OCI-LY3 (cell line): ENCODE results near the gene KIF3A.

Experiments
- H2AFZ ChIP-seq: fragments of 200-600, 300-600 bp; shearing (Covaris generic); 2 replicates; pipeline ENCODE4 v1.6.0; 2014; ENCODE audit warnings: antibody characterized with exemption, low read depth, low read length
- H3K27ac ChIP-seq: fragments of 200-600, 300-600 bp; sonication (generic); 2 replicates; pipeline ENCODE4 v1.5.1; 2014; ENCODE audit warnings: mild to moderate bottlenecking, low read length, moderate library complexity, mixed read lengths
- H3K27me3 ChIP-seq: fragments of 200-600, 300-600 bp; sonication (generic); 2 replicates; pipeline ENCODE4 v1.6.1; 2014; ENCODE audit warnings: low read depth, low read length, mixed read lengths
- H3K36me3 ChIP-seq: fragments of 200-600, 300-600 bp; sonication (generic); replicated peaks from 2 replicates; pipeline ENCODE3; 2014; ENCODE audit warnings: low read depth, low read length, mixed read lengths
- H3K4me1 ChIP-seq: fragments of 300-600, 200-600 bp; sonication (generic); 2 replicates; pipeline ENCODE4 v1.6.1; 2014; ENCODE audit warnings: low read length, mixed read lengths
- H3K4me2 ChIP-seq: fragments of 200-600, 300-600 bp; sonication (generic); 2 replicates; pipeline ENCODE4 v1.6.1; 2014; ENCODE audit warnings: low read length, mixed read lengths
- H3K4me3 ChIP-seq: fragments of 300-600, 200-600 bp; sonication (generic); 2 replicates; pipeline ENCODE4 v1.5.1; 2014; ENCODE audit warnings: antibody characterized with exemption, mild to moderate bottlenecking, low read length, moderate library complexity
- H3K79me2 ChIP-seq: fragments of 300-600, 200-600 bp; shearing (Covaris generic); 2 replicates; pipeline ENCODE4 v1.6.1; 2014; ENCODE audit warnings: mild to moderate bottlenecking, low read length, mixed read lengths
- H3K9ac ChIP-seq: fragments of 300-600, 200-600 bp; shearing (Covaris generic); 2 replicates; pipeline ENCODE4 v1.6.0; 2014; ENCODE audit warnings: mild to moderate bottlenecking, low read length, moderate library complexity
- H3K9me3 ChIP-seq: fragments of 200-600, 300-600 bp; shearing (Covaris generic); 2 replicates; pipeline ENCODE4 v1.6.1; 2014; ENCODE audit warnings: low read length, mixed read lengths; ENCODE audit not compliant: insufficient read depth
- H4K20me1 ChIP-seq: fragments of 200-600, 300-600 bp; sonication (generic); 2 replicates; pipeline ENCODE4 v1.6.1; 2016; ENCODE audit warnings: low read length, mixed read lengths; ENCODE audit not compliant: insufficient read depth
- CTCF ChIP-seq: fragments of 200-600, 300-600 bp; sonication (generic); IDR thresholded peaks from 2 replicates; pipeline ENCODE4 v1.5.1; 2014; ENCODE audit warnings: antibody characterized with exemption, low read length, low read depth
- EZH2phosphoT487 ChIP-seq: fragments of 200-600 bp; shearing (Covaris generic); IDR thresholded peaks from 2 replicates; pipeline ENCODE4 v1.6.1; 2018; ENCODE audit warnings: antibody characterized with exemption, mixed run types, low read depth

KIF3A gene

GRCh38 chr5:132746592-132746953 lies 9.2 kb upstream of the KIF3A start:
- H3K9ac ChIP-seq: no peak overlapping the region
- H3K4me1 ChIP-seq: peaks cover 9% of the 10 kb centered on the region
- no peaks in the 10 kb centered on the region for H3K79me2 ChIP-seq
- H3K4me2 ChIP-seq: peak overlapping the region; percentile 52; the same call in 1 of the 2 replicates
- peaks cover 8% of the 10 kb centered on the region for H3K27me3 ChIP-seq
- H3K27ac ChIP-seq: no peak overlapping the region
- no peaks in the 10 kb centered on the region for H4K20me1 ChIP-seq
- peak overlapping the region; percentile 62 for H3K4me3 ChIP-seq
- no peak overlapping the region for H2AFZ ChIP-seq
- H3K9me3 ChIP-seq: no peaks in the 10 kb centered on the region
- TF ChIP-seq CTCF (no peak), EZH2phosphoT487 (no peak)
- H3K36me3 ChIP-seq: no peaks in the 10 kb centered on the region

GRCh38 chr5:132744659-132745058 lies 7.3 kb upstream of the KIF3A start:
- no peak overlapping the region for H2AFZ ChIP-seq
- H3K4me3 ChIP-seq: no peak overlapping the region
- H3K36me3 ChIP-seq: no peaks in the 10 kb centered on the region
- H3K4me2 ChIP-seq: no peak overlapping the region
- no peaks in the 10 kb centered on the region for H3K4me1 ChIP-seq
- no peak overlapping the region for H3K9ac ChIP-seq
- no peaks in the 10 kb centered on the region for H4K20me1 ChIP-seq
- H3K27me3 ChIP-seq: peaks cover 8% of the 10 kb centered on the region
- no peaks in the 10 kb centered on the region for H3K79me2 ChIP-seq
- no peak overlapping the region for H3K27ac ChIP-seq
- TF ChIP-seq CTCF: no peak
- TF ChIP-seq EZH2phosphoT487: no peak
- no peaks in the 10 kb centered on the region for H3K9me3 ChIP-seq

- Histone ChIP-seq H3K79me2 (no peaks in the 10 kb centered on the region), H3K9me3 (no peaks in the 10 kb centered on the region), H3K4me2 (no peak overlapping the region), H2AFZ (no peak overlapping the region), H3K27ac (no peak overlapping the region), H4K20me1 (no peaks in the 10 kb centered on the region), H3K4me3 (no peak overlapping the region), H3K36me3 (no peaks in the 10 kb centered on the region), H3K9ac (no peak overlapping the region), H3K27me3 (peaks cover 12% of the 10 kb centered on the region), H3K4me1 (0 out of 2 replicates have a peak, but pooled peaks cover 5% of the 10 kb centered on the region)
- no peak for TF ChIP-seq EZH2phosphoT487
- no peak for TF ChIP-seq CTCF
Observed at GRCh38 chr5:132742626-132743025, 5.3 kb upstream of the KIF3A start.

GRCh38 chr5:132742158-132742557 lies 4.8 kb upstream of the KIF3A start:
- no peak for TF ChIP-seq EZH2phosphoT487
- TF ChIP-seq CTCF: no peak
- Histone ChIP-seq H3K4me2 (no peak overlapping the region), H3K27ac (no peak overlapping the region), H2AFZ (no peak overlapping the region), H3K4me1 (0 out of 2 replicates have a peak, but pooled peaks cover 5% of the 10 kb centered on the region), H3K9me3 (no peaks in the 10 kb centered on the region), H3K36me3 (no peaks in the 10 kb centered on the region), H3K79me2 (no peaks in the 10 kb centered on the region), H3K9ac (no peak overlapping the region), H3K27me3 (peaks cover 12% of the 10 kb centered on the region), H3K4me3 (no peak overlapping the region), H4K20me1 (no peaks in the 10 kb centered on the region)
